Left ventricle myocardium superior (tissue), 1 donor: ENCODE measurements around the gene FAM25G. TPM values are rescaled to one million over a fixed set of nuclear protein-coding genes. Genes with fewer than 3 reads are reported as not detected.
A peak's percentile ranks its signal among the peaks of the same experiment; 100 is the strongest.
"Not testable (repeated sequence)": the region's sequence is repeated elsewhere in the genome, so short reads cannot be mapped to it uniquely, and the experiment has no call there.

Experiments used
- ATAC-seq: fragments of 200-7000 bp; cut with Tn5 transposase; one replicate; pipeline ENCODE4 v1.9.1; 2020; ENCODE audit warnings: mild to moderate bottlenecking, moderate library complexity
- DNase-seq: peaks from one replicate; pipeline ENCODE4 v3.0.0-alpha.2; 2020
- intact Hi-C: fragments of 100-400 bp; cut with micrococcal nuclease; formaldehyde crosslinking; loops from one replicate; pipeline ENCODE4 v1.11.0; 2022
- long read RNA-seq: library from polyadenylated mRNA; unstranded; transcript quantifications from one replicate; pipeline ENCODE4 v2.0.0, GENCODE V29; 2021
- total RNA-seq: library from RNA; stranded (reverse); fragmentation: NEBNext Ultra II Directional; extraction: Animal tissue kit (Norgen Biotek cat#: 25700); gene quantifications from one replicate; pipeline ENCODE4 v1.2.1, GENCODE V29; 2021
- donor health status: DM: no; HTN: yes; CAD: no; lungs with severe emphysema.

The FAM25G gene
- not detected for total RNA-seq
- long read RNA-seq: 0 reads

DNA sequence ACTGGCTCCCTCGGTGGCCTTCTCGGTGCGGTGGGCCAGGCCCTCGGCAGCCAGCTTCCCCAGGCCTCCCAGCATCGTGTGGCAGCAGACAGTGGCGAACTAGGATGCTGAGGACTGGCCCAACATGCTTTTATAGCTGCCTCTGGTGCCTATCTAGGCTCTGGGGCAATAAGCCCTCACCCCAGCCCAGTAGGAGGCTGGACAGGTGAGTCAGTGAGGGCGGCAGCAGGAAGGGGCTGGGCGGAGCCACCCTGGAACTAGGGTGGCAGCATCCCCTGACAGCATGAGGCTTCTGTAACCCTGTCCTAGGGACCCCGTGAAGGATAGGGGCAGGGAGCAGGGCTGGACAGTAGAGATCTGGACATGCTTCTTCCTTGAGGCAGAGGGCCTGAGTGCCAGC lies at the start of gene FAM25G:
Gene FAM25G (minus strand): TSS at position 101 of the 400 bp plus-strand sequence. CDS start 26 bp downstream, at position 75.
- ATAC-seq, DNase-seq: not testable (repeated sequence)

DNA sequence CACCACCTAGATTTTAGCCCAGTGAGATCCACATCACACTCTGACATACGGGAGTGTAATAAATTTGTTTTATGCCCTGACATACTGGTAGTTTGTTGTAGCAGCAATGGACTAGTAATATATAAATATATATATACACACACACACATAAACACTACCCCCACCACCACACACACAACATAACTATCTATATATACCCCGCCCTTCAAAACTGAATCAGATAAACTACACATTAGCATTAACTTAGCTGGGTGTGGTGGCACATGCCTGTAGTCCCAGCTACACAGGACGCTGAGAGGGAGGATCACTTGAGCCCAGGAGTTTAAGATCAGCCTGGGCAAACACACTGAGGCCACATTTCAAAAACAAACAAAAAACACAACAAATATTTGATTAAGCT lies 44.9 kb upstream of the FAM25G start:
- ATAC-seq, DNase-seq, intact Hi-C loops: not testable (repeated sequence)

More for the DNA sequence above, at the start of gene FAM25G:
- intact Hi-C loops: not testable (repeated sequence)

DNA sequence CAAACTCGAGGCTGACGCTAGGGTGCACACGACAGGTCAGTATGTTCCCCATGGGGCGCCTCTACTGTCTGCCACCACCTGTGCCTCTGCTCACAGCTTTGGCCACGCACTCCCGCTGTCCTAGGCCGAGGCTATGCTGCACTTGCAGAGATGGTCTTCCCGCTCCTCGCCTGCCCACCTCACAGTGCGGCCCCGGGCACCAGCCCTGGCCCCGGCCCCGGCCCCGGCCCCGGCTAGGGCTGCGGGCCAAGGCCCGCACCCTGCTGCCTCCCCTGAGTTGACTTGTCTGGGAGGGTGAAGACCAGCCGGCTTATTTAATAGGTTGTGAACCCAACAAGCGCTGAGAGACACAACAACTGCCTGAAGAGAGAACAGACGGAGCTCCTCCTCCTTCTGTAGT lies 32.0 kb upstream of the FAM25G start, which contains the start of gene AGAP9:
Gene AGAP9 (minus strand): TSS at position 164 of the 400 bp plus-strand sequence. CDS start 112 bp downstream, at position 52.
- DNase-seq, ATAC-seq, intact Hi-C loops: not testable (repeated sequence)

DNA sequence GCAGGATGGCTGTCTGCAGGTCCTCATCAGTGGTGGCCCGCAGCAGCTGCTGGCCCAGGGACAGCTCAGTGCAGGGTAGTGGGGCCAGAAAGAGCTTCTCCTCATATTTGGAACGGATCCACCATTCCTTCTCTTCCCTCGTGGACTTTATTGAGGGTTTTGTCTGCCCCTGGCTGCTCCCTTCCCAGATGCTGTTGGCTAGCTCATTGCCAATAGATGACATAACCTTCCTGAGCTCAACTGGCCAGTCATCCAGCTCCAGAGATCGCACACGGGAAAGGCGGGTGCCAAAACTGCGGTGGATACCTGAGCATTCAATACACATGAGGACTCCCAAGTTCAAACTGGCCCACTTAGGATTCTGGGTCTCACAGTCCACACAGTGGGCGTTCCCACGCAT lies 10.8 kb upstream of the FAM25G start:
- ATAC-seq, intact Hi-C loops: not testable (repeated sequence)

DNA sequence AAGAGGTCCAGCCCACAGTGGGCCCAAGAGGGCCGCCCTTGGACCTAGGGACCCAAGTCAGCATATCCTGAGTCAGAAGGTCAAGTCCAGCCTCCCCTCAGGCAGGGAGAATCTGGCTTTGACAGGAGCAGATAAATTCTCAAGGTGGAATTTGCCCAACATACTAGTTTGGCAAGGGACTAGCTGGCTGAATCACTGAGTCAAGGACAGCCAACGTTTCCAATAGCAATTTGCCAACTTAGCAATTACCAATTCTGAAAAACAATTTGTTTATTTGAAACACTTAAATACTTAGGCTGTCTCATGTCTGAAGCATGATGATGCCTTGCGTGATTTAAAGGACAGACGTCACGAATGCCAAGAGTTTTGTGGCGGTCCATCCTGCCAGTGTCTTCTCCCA lies 2.7 kb upstream of the FAM25G start:
- DNase-seq, ATAC-seq, intact Hi-C loops: not testable (repeated sequence)

More for the DNA sequence above, 10.8 kb upstream of the FAM25G start:
- DNase-seq: not testable (repeated sequence)

DNA sequence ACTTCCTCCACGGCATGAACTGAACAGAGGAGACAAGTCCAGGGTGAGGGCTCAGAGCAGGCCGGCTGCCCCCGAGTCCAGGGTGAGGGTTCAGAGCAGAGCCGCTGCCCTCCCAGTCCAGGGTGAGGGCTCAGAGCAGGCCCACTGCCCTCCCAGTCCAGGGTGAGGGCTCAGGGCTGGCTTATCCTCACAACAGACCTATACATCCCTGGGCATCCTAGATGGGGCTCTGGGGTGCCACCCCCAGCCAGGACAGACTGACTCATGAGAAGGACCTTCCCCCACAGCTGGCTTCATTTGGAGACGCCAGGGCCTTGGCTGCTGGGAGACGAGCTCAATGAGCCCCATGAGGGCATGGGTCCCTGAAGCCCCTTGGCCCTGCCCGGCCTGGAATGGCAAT lies 1.9 kb downstream of the FAM25G start:
- ATAC-seq, intact Hi-C loops, DNase-seq: not testable (repeated sequence)

DNA sequence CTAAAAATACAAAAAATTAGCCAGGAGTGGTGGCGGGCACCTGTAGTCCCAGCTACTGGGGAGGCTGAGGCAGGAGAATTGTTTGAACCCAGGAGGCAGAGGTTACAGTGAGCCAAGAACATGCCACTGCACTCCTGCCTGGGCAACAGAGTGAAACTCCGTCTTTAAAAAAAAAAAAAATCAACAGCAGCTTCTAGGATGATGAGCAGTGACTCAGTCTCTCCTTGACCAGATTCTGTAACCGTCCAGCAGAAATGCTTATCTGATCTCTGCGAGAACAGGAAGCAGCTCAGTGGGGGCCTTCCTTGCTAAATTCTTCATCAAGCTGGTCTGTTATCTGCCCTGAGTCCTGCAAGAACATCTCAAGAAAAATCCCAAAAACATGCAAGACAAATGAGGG lies 5.6 kb downstream of the FAM25G start:
- DNase-seq, intact Hi-C loops, ATAC-seq: not testable (repeated sequence)

DNA sequence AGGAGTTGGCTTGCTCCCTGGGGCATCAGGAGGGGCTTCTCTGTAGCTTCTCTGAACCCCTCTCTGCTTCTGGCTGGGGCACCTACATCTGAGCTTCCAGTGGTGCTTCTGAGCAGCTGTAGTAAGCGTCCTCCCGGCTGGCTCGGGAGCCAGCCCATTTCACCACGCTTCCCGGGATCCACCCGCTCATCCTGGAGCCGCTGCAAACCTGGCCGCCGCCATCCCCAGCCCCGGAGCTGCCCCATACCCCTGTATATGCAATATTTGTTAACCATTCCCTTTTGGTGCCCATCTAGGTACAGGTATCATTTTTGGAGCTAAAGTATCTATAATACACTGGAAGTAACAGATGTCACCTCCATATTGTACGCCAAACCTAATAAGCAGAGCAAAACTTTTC lies 6.7 kb downstream of the FAM25G start:
- ATAC-seq, DNase-seq, intact Hi-C loops: not testable (repeated sequence)

DNA sequence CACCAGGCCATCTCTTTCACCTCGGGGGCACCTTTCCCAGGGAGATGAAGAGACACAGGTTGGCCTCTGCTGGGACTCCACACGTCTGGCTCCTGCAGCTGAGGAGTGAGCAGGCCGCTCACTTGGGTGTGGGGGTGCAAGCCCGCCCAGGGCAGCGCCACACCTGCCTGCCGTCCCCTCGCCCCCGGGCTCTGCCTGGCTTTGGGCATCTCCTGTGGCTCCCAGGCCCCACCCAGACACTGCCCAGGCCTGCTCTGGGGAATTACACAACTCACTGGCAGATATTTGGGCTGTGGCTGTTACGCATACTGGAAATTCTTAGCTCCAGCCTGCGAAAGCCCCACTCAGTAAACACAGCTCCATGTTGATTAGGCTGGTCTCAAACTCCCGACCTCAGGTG lies 7.6 kb downstream of the FAM25G start, which contains the start of gene ANXA8:
Gene ANXA8 (minus strand): TSS at position 193 of the 400 bp plus-strand sequence. CDS start 182 bp downstream, at position 11.
- peak; percentile 17 for ATAC-seq
- DNase-seq, intact Hi-C loops: not testable (repeated sequence)

DNA sequence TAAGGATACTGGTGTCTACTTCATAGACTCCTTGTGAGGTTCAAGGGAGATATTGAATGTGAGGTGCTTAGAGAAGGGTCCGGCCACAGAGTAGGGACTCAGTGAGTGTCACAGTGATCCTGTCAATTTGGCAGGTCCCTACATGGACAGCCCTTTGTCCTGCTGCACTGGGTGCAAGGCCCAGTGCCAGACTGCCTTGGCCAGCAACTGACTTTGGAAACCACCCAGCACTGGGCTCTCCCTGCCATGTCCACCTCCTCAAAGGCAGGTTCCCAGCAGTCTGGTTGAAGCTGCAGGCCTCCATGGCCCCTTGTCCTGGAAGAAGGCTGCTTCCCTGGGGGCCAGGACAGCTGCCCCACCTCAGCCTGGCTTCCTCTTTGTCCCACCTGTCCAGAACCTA lies 9.1 kb downstream of the FAM25G start:
- DNase-seq, intact Hi-C loops: not testable (repeated sequence)
- ATAC-seq: peak; percentile 91

DNA sequence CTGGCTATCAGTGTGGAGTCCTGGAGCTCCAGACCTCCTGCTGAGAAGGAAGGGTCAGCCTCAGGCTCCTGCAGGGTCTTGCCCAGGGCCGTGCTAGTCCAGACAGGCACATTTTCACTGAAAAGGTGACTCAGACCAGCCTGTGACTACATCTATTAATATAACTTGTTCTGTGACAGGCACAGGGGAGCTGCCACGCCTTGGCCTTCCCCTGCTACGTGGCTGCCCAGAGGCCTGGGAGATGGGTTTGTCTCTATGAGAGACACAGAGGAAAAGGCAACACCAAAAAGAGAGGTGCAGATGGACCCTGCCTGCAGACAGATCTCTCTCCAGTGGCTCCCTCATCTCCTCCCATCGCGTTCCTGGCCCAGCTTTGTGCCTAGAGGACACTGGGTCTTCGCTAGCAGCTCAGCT lies 9.7 kb downstream of the FAM25G start:
- intact Hi-C loops, DNase-seq: not testable (repeated sequence)
- ATAC-seq: peak; percentile 65

DNA sequence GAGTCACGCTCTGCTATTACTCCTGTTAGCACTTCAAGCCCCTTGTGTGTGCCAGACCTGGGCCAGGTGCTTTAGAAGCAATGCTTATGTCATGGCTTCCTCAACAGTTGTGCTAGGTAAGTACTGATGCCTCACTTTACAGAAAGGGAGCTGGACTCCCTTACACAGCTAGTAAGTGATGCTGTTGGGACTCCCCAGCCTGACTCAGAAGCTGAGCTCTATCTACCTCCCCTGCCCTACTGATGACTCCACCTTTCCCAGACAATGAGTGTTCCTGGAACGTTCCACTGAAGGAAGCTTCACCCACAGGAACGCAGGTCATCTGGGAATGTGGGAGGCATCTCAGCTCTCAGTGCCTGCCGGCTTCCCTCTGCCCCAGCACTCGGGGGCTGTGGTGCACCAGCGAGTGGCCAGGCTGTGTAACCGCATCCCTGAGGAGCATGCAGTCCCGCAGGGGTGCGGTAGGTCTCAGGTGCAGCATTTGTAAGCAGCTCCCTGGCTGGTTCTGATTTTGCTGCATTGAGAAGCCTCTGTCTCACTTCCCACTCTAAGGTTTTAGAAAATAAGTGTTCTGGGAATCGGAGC lies 10.2 kb downstream of the FAM25G start:
- DNase-seq, intact Hi-C loops: not testable (repeated sequence)
- peak; percentile 18 for ATAC-seq

DNA sequence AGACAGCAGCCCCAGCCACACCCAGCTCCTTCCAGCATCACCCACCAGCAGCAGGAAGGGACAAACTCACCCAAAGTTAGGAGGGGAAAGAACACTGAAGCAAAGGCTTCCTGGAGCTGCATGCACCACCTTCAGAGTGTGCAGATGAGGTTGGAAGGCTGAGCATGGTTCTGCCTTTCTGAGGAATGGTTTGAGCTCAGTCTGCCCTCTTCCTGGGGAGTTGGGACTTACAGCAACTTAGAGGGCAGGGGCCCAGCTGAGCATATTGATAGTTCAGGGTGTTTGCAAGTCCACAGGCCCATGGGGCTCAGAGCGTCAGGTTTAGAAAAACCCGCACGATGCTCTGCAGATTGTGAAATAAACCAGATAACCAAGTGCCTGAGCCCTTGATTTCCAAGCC lies 11.4 kb downstream of the FAM25G start:
- DNase-seq, ATAC-seq, intact Hi-C loops: not testable (repeated sequence)

DNA sequence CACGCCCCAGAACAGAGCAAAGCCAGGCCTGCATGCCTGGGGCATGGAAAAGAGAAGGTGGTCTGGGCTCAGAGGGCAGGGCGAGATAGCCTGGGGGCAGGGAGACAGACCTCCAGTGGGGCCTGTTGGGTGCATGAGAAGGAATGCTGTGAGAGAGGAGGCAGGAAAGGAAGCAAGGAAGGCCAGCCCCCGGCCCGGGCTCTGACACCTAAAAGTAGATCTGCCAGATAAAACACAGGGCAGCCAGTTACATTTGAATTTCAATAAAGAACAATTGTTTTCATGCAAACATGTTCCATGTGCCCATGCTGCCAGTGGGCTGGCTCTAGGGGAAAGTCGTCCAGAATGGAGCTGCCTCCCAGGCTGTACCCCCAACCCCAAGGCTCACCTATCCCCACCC lies 13.4 kb downstream of the FAM25G start:
- ATAC-seq, DNase-seq, intact Hi-C loops: not testable (repeated sequence)

DNA sequence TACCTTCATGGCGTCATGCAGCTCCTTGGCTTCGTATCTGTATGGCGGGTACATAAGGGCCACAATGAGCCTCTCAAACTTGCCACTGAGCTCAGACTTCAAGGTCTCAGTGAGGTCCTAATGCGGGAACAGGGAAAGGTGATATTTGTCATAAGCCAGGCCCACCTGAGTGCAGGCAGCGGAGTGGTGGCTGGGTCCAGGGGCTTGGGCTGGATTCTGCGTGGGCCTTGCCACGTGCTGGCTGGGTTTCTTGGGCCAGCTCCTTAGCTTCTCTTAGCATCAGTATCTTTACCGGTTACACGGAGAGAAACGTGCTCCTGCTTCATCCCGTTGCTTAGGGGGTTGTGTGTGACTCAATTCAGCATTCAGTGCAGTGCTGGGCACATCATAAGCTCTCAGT lies 14.4 kb downstream of the FAM25G start:
- DNase-seq, intact Hi-C loops, ATAC-seq: not testable (repeated sequence)

DNA sequence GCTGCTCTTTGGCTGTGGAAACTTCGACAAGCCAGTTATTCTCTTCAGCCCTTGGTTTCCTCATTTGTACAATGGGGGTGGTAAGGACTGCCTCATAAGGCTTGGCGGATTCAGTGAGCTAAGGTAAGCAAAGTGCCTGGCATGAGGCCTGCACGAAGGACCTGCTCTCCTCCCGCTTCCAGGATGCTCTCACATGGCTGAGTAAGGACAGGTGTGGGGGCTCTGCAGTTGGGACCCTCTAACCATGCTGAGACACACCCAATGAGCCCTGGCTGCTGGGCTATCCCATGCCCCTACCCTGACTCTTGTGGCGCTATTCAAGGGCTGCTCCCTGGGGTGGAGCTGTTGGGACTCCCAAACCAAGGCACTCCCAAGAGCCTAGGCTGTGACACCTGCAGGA lies 16.4 kb downstream of the FAM25G start:
- DNase-seq, ATAC-seq, intact Hi-C loops: not testable (repeated sequence)

DNA sequence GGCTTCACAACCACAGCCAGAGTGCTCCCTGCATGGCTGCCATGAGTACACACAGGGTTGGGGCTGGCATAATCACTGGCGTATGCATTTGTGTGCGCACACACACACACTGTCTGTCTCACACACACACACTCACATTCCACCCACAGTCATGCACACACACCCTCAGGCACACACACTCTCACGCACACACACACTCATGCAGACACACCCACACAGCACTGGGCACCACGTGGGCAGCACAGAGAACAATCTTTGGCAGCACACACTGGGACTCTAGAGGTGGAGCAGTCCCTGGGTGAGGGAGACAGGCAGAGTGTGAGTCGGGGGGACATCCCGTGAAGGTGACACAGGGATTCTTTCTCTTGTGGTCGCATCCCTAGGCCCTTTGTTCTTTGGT lies 18.0 kb downstream of the FAM25G start:
- intact Hi-C loops, ATAC-seq, DNase-seq: not testable (repeated sequence)

DNA sequence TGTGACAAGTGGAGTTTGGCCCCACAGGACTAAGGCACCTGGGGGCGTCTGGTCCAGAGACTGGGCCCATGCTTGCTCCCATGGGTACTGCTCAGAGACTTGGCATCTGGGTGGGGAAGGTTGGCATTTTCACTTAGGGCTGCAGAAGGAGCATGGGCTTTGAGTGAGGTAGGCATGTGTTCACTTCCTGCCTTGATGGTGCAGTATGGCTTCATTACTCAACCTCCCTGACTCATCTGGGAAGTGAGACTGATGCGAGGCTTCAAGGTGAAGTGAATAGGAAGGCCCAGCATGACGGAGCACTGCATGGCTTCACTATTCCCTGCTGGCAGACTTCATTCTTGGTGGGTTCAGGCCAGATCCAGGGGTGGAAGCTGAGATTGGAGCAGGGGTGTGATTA lies 18.9 kb downstream of the FAM25G start:
- intact Hi-C loops: not testable (repeated sequence)

DNA sequence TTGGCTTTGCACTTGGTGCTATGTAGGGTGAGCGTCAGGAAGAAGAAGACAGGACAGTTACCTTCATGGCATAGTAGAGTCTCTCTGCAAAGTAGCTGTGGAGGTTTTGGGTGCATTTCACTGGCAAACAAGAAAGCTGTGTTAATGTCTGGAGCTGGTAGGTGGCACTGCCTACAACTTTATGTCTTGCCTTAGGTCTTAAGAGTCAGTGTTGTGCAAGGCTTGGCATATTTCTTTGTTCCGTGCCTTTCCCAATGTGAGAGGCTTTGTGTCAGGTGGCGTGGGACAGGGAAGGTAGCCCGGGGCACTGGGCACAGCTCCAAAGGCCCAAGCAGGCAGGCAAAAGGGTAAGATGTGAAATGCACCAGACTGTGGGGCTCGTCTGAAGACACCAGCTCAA lies 19.4 kb downstream of the FAM25G start:
- DNase-seq, ATAC-seq, intact Hi-C loops: not testable (repeated sequence)

More for the DNA sequence above, 18.9 kb downstream of the FAM25G start:
- not testable (repeated sequence) for ATAC-seq, DNase-seq
